GM12872 (cell line): Measurements from ENCODE around the gene CTNNBL1.

Experiments used
- CTCF ChIP-seq: IDR thresholded peaks from 3 replicates; pipeline ENCODE4 v1.5.1; 2011; ENCODE audit warnings: low read depth, mild to moderate bottlenecking, low read length, moderate library complexity; ENCODE audit not compliant: insufficient read depth

CTNNBL1 gene

GRCh38 chr20:37899105-37900045 lies 205.5 kb downstream of the CTNNBL1 start:
- no peak for TF ChIP-seq CTCF

- TF ChIP-seq CTCF, result no peak
These were observed 207.4 kb downstream of the CTNNBL1 start for GRCh38 chr20:37901240-37901639.

DNA sequence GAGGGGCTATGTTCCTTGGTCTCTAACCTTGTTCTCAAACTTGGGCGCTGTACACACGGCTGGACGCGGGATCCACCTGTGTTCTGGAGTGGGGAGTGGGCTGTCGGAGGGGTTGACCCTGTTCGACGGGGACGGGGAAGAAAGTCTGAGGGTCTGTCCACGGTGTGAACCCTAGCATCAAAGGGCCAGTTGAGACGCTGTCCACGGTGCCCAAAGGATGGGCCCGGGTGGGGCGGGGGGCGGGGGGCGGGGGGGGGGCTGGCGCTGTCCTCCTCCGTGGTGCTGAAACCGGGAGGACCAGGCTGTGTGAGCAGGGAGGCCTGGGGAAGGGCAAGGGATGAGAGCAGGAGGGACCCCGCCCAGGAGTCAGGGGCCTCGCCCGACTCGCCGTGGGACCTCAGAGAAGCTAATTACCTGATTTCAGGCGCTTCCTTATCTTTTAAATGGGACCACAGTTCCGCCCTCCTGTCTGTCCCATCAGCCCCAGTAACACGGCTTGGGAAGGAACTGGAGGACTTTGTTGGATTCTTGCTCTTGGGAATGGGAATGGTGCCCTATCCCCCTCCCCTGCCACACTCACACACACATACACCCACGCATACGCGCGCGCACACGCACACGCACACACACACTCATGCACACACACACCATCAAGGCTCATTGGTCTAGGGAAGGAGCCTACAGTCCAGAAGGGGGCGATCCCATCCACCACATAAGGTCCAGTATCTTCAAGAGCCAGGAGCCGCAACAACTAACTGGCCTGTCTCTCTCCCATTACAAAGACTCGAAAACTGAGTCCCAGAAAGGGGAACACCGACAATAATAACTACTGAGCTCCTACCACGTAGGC lies 208.0 kb downstream of the CTNNBL1 start:
- peak; percentile 78 for TF ChIP-seq CTCF

GRCh38 chr20:37902504-37903313 lies 208.9 kb downstream of the CTNNBL1 start, which contains the start of gene VSTM2L:
Gene VSTM2L, plus strand, starts transcription at chr20:37903127. Its CDS starts 224 bp downstream, at chr20:37903351.
- no peak for TF ChIP-seq CTCF

DNA sequence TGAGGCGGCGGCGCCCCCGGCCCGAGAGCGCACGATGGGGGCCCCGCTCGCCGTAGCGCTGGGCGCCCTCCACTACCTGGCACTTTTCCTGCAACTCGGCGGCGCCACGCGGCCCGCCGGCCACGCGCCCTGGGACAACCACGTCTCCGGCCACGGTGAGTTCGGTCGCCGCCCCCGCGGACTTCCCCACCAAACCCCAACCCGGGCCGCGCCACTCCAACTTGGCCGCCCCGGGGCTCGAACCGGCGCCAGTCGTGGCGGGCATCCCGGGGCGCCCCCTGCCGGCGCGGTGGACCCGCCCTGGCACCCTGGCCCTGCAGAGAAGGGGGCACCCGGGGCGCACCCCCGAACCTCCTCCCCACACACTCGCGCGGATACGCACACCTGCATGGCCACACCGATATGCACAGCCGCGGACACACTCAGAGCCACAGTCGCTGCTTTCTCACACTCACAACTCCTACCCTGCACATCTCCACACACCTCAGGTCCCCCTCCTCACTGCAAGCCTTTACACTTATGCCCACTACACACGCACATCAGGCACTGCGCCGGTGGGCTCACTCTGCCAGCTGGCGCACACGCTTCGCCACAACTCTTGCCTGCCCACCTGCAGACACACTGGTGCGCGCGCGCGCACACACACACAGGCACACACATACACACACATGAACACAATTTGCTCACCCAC lies 209.6 kb downstream of the CTNNBL1 start:
- TF ChIP-seq CTCF, result peak; percentile 26; the same call in 1 of the 3 replicates

GRCh38 chr20:37904008-37904642 lies 210.3 kb downstream of the CTNNBL1 start:
- TF ChIP-seq CTCF, result no peak
